ENCODE results near the gene ADAMTS3.

ADAMTS3 gene

GRCh38 chr4:72326692-72327632 lies 242.1 kb downstream of the ADAMTS3 start:
- DNase-seq (ENCODE audit: low read depth): peak; percentile 64
- peak; percentile 68 for TF ChIP-seq CTCF (IDR thresholded peaks at IDR 0.05; ENCODE audit: insufficient read depth, low read depth, low read length, missing control alignments)
- H3K4me3 ChIP-seq (ENCODE audit: low read length): no peak overlapping the region

GRCh38 chr4:72325215-72325614 lies 243.8 kb downstream of the ADAMTS3 start:
- H3K4me3 ChIP-seq (ENCODE audit: low read length): no peak overlapping the region
- no peak for DNase-seq (ENCODE audit: low read depth)
- no peak for TF ChIP-seq CTCF (IDR thresholded peaks at IDR 0.05; ENCODE audit: insufficient read depth, low read depth, low read length, missing control alignments)

GRCh38 chr4:72323227-72323626 lies 245.8 kb downstream of the ADAMTS3 start:
- TF ChIP-seq CTCF (IDR thresholded peaks at IDR 0.05; ENCODE audit: insufficient read depth, low read depth, low read length, missing control alignments): no peak
- no peak for DNase-seq (ENCODE audit: low read depth)
- no peak overlapping the region for H3K4me3 ChIP-seq (ENCODE audit: low read length)

- no peak for TF ChIP-seq CTCF (IDR thresholded peaks at IDR 0.05; ENCODE audit: insufficient read depth, low read depth, low read length, missing control alignments)
- no peak overlapping the region for H3K4me3 ChIP-seq (ENCODE audit: low read length)
- no peak for DNase-seq (ENCODE audit: low read depth)
Observed at GRCh38 chr4:72320223-72320948, 248.6 kb downstream of the ADAMTS3 start.

- no peak overlapping the region for H3K4me3 ChIP-seq (ENCODE audit: low read length)
- peak; percentile 82 for DNase-seq (ENCODE audit: low read depth)
- no peak for TF ChIP-seq CTCF (IDR thresholded peaks at IDR 0.05; ENCODE audit: insufficient read depth, low read depth, low read length, missing control alignments)
Observed at GRCh38 chr4:72319601-72320021, 249.4 kb downstream of the ADAMTS3 start.

- no peak overlapping the region for H3K4me3 ChIP-seq (ENCODE audit: low read length)
- DNase-seq (ENCODE audit: low read depth): peak; percentile 80
- no peak for TF ChIP-seq CTCF (IDR thresholded peaks at IDR 0.05; ENCODE audit: insufficient read depth, low read depth, low read length, missing control alignments)
Observed at GRCh38 chr4:72318421-72319170, 250.4 kb downstream of the ADAMTS3 start.

Data from epithelial cell of esophagus (primary cell).